ENCODE results near the gene CORO2A.
"Not testable (repeated sequence)": the region's sequence is repeated elsewhere in the genome, so short reads cannot be mapped to it uniquely, and the experiment has no call there.

CORO2A gene

DNA sequence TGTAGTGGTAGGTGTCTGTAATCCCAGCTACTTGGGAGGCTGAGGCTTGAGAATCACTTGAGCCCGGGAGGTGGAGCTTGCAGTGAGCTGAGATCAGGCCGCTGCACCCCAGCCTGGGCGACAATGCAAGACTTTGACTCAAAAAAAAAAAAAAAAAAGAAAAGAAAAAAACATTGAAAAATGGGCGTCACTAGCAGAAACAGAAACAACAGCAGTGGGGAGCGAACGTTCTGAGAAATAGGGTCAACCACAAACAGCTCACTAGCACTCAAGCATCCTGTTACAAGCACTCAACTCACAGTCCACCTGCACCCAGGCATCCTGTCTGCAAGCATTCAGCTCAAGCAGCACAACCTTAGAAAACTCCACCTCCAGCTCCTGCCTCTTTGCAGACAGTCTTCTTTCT, 90.6 kb downstream of the CORO2A start:
- DNase-seq, result peak; percentile 67

DNA sequence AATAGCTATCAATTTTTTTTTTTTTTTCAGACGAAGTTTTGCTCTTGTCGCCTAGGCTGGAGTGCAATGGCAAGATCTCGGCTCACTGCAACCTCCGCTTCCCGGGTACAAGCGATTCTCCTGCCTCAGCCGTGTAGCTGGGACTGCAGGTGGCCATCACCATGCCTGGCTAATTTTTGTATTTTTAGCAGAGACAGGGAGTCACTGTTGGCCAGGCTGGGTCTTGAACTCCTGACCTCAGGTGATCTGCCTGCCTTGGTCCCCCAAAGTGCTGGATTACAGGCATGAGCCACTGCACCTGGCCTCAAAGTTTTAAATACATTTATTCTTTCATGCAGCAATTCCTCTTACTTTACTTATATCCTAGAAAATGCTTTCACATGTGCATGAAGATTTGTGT, 91.0 kb downstream of the CORO2A start:
- no peak for DNase-seq

DNA sequence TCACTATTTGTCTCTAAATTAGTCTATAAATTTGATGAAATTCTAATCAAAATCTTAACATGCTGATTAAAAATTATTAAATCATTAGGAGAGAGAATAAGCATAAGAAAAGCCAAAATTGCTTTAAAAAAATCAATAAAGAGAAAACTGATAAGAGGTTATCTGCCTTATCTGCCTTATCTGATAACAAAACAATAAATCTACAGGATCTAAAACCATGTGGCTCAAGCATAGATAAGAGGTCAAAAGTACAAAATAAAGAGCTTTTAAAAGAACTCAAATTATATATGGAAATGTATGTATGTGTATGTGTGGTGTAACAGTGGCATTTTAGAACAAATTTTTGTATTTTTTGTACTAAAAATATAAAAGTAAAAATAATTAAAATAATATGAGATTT, 92.0 kb downstream of the CORO2A start:
- no peak for DNase-seq

DNA sequence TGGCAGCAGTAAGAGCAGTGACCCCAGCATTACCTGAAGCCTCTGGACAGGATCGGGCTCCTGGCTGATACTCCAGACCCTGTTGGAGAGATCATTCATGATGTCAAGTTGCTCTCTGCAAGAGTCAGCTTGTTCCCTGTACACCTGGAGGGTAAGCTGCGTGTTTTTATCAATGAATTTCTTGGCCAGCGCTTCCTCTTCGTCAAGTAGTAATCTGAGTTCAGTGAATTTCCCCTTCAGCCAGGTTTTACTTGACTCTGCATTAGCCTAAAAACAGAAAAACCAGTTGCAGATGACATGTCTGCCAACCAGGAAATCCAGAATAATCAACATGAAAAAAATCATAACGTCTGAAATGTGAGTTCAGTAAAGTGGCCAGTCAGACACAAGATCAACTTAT, 92.5 kb downstream of the CORO2A start:
- no peak for DNase-seq

DNA sequence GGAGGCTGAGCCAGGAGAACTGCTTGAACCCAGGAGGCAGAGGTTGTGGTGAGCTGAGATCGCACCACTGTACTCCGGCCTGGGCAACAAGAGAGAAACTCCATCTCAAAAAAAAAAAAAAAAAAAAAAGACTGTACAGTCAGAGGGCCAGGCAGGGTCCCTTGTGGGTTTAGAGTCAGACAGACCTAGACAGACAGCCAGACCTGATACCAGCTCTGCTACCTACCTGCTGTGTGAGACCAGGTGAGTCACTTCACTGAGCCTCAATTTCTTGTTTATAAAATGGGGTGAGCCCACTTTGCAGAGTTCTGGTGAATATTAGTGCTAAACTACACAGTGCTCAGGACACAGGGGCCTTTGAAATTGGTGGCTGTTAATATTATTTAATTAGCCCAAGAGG, 93.1 kb downstream of the CORO2A start:
- DNase-seq, result no peak

DNA sequence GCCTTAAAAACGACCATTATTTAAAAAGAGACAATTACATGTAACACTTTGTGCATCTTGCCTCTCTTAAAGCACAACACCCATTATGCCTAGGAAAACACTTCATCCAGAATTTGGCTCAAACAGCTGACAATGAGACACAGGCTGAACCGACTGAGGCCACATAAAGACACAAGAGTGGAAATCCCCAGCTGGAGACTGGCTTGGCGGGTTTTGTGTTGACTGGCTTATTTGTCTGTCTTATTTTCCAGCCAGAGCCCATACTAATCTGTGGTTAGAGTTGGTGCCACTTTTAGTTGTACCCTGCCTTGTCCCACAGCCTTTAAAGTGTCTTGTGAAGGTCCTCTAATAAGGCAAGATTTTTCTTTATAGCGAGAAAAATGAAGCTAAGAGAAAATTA, 94.6 kb downstream of the CORO2A start:
- DNase-seq, result peak; percentile 39

DNA sequence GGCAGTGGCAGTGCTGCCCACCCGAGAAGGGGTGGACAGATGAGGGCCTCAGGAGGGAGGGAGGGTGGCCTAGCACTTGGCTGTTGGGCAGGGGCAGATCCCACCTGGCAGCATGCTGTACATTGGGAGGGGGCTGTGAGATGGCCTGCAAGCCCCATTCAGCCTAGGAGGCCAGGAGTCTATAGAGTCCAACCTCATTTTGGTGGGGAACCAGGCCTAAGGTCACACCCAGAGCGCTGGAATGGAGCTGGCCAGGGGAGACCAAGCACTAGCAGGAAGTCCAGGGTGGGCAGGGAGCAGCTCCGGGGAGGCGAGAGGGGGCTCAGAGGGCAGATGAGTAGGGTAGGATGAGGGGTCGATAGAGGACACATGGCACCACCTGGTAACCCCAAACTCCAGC, 96.3 kb downstream of the CORO2A start:
- DNase-seq, result no peak

DNA sequence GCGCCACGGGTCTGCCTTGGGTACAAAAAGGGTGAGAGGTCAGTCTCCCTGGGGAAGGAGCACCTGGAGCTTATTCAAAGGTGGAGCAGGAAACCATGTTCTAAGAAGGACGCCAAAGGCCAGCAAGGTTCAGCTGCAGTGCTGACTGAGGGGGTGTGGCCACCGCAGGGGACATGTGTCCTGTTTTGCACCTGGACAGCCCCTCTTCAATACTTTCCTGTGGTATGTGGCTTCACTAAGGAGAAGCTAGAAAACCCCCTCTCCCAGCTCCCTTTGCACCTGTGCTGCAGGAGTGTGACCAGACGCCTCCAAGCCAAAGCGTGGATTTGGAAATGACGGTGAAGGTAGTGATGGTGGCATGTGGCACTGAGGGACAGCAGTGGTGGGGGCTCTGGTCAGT, 97.0 kb downstream of the CORO2A start:
- no peak for DNase-seq

DNA sequence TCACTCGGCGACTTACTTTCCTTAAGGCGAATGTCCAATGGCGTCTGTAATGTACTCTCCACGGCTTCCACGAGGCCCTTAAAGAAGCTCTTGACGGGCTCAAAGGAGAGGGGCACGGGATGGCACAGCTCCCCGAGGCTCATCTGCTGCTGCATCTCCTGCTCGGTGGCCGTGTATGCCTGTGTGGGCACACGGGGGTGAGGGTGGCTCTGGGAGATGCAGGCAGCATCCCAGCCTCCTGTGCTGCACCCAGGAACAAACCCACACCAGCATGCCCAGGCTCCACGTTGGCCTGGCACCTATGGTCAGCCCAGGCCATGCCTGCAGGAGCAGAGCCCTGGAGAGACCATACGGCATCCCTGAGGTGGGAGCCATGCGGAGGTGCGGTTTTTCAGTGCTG, 97.6 kb downstream of the CORO2A start:
- DNase-seq, result no peak

DNA sequence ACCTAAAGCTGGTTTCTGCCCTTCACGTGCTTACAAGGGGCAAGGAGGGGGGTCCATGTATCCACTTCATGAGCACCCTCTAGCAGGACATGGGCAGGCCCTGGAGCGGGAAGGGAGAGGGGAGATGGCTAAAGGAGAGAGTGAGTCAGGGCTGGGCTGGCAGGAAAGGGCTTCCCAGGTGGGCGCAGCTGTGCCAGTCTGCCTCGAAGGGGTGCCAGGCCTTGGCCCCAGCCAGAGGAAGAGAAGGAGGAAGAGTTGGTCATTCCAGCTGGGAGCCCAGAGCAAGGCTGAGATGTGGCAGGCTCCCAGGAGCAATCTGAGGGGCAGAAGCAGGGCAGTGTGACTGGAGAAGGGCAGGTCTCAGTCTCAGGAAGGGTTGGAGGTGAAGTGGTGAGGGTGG, 98.1 kb downstream of the CORO2A start:
- DNase-seq, result no peak

DNA sequence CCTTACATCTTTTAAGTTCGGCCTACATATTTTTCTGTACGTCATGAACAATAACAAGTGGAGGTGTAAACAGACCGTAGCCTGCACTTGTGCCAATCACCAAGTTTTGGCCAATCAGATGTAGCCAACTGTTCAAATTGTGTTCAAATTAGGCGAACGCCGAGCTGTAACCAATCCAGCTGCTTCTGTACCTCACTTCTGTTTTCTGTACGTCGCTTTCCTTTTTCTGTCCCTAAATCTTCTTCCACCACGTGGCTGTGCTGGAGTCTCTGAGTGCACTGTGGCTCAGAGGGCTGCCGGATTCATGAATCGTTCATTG, 99.9 kb downstream of the CORO2A start:
- DNase-seq, result no peak

DNA sequence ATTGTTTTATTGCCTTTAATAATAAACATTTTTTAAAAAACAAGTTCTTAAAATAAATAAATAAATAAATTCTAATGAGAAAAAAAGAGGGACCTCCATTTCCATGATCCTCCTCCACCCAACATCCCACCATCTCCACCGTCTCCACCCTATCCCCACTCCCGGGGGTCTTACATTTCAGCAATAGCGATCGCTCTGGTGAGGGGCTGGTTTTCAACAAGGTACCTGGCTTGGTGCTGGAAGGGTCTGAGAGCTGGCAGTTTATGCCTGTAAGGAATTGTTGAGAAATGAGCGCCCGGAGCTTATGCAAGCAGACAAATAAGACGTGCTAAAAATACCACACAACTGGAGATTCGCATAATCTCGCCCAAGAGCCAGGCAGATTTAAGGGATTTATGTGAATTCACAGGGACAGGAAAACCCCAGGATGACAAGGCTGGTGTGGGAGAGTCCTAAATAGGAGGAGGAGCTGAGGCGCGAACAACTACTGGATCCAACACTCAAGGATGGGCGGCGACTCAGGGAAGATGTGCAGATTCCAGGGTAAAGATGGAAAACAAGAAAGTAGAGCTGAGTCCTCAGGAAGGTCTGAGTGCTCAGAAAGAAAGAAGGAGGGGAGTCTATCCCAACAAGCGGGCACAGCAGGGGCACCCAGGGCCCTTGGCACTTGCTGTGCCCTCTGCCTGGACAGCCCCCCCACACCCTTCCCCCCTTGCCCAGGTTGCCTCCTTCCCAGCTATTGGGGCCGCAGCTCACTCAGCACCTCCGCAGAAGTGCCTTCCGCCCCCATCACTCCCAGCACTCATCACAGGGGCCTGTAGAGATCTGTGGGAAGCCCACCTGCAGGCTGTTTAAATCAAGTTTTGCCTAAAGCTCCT, 100.5 kb downstream of the CORO2A start:
- no peak for DNase-seq

DNA sequence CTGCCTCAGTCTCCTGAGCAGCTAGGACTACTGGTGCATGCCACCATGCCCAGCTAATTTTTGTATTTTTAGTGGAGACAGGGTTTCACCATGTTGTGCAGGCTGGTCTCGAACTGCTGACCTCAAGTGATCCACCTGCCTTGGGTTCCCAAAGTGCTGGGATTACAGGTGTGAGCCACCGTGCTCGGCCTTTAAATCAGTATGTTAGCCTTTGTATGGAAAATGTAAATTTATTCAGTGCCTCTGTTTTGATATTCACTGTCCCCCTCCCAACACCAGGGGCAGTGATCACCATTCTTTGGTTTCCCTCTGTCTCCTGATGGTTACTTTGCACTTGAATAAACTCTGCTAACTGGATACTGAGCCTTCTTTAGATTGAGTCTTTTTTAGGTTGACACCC, 101.8 kb downstream of the CORO2A start:
- DNase-seq, result not testable (repeated sequence)

DNA sequence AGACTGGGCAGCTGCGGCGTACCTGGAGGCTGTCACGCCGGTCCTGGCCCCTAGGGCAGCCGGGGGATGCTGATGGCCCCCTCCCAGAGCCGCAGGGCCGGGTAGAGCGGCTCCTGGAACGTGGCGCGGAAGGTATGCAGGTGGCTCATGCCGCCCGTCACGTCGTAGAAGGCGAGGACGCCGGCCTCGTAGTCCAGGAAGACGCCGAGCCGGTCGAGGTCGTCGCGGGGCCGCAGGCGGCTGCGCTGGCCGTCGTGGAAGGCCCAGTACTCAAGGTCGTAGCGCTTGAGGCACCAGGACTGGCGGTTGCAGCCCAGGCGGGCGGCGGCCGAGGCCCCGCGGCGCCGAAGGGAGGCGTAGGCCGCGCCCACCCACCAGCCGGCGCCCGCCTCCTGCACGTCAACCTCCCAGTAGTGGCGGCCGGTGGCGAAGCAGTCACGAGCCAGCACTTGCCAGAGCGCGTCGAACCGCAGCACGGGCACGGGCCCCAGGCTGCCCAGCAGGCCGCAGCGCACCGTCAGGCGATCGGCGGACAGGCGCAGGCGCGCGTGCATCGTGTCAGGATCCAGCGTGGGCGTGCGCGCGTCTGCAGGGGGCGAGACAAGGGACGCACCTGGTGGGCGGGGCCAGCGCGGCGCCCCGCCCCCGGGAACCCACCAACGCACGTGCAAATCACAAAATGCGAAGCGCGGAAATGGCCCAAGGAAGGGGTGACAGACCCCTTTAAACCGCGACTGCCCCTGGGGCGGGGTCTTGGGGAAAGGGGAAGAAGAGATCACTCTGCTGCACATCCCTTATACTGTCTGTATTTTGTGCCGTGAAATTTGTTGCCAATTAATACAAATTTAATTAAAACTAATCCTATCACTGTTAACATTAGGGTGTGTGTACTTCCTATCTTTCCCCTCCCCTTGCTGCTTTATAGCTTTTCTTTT, 104.8 kb downstream of the CORO2A start:
- DNase-seq, result peak; percentile 48

DNA sequence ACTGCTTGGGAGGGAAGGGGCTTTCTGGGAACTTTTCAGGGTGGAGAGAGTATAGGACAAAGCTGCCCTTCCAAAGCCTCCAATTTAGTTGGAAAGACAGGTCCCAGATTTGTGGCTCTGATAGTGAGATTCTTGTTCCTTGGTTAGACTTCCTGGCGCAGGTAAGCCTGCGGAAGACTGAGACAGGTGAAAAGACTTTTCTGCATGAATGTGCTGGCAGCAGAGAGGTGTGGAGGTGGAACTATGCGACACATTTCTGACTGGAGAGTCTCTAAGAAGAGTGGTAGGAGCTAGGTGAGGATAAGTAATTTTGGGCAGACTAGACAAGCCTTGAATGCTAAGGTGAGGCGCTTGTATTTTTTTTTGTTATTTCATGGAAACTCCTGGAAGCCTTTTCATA, 106.0 kb downstream of the CORO2A start:
- DNase-seq, result no peak

DNA sequence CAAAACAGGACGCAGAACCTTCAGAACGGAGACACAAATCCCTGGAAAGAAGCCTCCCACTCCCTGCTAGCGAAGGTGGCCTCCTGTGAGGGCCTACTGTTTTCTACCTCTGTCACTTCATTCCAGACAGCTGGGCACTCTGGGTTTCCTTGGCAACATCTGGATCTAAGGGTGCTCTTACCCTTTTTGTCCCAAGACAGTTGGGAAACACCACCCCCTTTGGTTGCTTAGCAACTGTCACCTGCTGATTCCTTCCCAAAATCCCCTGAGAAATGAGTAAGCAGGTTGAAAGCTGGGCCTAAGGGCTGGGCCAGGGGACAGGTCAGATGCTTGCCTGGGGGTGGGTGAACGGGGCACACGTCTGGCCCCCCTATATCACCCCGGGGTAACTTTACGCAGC, 106.5 kb downstream of the CORO2A start:
- DNase-seq, result no peak

DNA sequence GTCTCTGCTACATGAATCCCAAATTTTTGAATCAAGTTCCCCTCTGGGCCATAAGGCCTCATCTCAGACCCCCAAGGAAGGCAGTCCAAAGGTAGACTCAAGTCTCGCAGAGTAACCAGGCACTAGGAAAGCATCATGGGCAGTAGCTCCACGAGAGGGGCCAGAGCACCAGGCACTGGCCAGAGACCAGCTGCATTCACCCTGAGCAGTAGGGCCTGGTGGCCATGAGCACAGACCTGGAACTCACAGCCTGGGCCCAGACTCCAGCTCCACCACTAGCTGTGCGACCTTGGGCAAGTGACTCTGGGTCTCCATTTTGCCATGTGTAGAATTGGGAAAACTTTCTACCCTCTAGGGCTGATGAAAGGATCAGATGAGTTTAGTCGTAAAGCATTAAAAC, 107.4 kb downstream of the CORO2A start:
- DNase-seq, result no peak

DNA sequence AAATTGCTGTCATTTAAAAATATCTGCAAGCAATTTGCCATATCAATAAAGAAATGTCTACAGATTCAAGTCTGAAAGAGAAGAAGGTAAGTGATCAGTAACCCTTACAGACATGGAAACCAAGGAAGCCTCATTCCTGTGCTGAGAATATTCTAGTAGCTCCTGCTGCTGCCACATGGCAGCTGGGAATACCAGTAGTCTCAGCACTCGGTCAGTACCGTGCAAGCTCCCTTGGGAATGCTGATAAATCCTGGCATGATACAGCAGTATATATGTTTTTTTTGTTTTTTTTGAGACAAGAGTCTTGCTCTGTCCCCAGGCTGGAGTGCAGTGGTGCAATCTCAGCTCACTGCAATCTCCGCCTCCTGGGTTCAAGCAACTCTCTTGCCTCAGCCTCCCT, 108.0 kb downstream of the CORO2A start:
- DNase-seq, result no peak

DNA sequence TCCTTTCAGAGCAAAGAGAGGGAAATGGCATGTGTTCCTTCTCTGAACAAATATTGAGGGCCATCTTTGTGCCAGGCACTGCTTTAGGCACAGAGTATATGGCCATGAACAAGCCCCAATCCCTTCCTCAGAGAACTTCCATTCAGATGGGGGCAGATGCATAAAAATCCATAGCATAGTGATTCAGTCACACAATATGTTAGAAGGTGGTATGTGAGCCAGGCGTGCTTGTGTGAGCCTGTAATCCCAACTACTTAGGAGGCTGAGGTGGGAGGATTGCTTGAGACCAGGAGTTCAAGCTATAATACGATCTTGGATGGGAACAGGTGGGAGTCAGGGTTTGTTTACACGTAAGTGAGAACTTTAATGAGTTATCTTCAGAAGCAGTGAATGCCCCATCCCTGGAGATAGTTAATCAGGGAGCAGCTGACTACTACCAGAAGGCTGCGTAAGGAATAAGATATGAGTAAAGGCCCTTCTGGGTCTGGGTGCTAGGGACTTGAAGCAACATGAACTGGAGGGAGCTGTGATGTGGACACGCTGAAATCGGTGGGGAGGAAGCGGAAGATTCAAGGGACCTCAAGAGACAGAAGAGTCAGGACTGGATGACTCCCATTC, 108.8 kb downstream of the CORO2A start:
- no peak for DNase-seq

DNA sequence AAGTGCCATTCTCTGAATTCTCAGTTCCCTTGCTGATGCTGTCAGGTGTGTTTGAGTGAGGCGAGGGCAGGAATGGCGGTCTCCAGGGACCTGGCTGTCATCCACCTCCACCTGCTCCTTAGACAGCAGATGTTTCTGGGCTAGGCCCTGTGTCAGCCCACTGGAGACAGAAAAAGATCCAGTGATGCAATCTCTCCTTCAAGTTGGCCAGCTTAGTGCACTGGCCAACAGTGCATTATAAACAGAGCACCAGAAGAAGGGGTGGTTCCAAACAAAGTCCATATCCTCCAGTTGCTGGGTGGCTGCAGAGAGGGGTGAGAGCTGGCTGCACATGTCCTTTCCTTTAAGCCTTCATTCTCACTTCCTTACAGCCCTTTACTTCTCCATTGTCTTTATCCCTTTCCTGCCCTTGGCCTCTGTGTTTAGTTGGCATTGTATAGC, 109.4 kb downstream of the CORO2A start:
- DNase-seq, result no peak

DNA sequence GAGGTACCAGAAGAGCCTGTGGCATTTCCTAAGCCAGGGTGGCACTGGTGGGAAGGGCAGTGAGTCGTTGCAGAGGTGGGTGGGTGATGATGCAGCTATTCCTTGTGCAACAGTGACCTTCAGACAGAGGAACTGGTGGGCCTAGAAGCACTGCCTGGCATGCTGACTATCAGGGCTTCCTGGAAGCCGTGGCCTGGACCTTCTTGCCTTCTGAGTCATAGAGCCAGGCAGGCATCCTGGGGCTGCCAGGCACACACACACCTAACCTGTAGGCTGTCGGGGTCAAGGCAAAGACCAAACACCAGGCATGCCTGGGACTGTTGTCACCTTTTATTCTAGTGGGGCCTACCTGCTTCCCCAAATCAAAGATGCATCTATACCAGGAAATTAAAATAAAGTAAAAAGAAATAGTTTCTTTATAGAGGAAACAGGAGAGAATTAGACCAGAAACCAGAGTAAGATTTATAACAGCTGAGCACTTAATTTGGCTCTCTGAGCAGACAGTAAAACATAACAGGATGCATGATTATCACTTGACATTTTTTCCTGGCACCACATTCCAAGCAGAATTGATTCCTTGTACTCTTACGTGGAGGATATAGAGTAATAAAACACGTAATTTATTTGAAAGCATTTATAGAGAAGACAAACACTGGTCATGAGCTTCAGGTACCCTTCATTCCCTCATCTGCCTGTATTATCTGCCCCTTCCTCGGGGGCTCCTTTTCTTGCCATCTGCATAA, 110.8 kb downstream of the CORO2A start:
- DNase-seq, result peak; percentile 38

DNA sequence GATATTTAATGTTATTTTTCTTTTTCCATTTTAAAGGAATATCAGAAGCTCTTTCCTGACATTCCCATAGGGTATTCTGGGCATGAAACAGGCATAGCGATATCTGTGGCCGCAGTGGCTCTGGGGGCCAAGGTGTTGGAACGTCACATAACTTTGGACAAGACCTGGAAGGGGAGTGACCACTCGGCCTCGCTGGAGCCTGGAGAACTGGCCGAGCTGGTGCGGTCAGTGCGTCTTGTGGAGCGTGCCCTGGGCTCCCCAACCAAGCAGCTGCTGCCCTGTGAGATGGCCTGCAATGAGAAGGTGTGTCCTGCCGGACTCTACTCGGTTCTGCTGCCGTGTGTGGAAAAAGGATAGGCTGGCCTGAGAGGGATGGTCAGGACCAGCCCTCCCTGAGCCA, 111.7 kb downstream of the CORO2A start:
- no peak for DNase-seq

DNA sequence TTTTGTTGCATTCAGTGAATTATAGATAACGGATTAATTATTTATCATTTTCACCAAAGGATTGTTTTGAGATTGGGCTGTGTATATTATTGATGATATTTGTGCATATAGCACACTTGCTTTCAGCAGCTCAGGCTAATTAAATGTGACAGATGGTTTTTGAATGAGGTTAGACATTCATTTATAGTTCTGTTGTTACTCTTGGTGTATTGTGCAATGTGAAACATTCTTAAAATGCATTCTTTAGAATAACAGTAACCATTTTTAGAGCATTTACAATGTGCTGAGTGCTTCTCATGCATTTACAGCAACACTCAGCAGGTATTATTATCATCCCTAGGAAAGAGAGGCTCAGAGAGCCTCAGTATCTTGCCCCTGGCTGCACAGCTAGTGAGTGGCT, 112.1 kb downstream of the CORO2A start:
- DNase-seq, result no peak

Data from stimulated activated CD4-positive, alpha-beta T cell treated with anti-CD3 and anti-CD28 coated beads, Interleukin-4, amount 100 ng/mL, for 1 hour (primary cell).